Motor neuron (in vitro differentiated cells): ENCODE results near the gene POLR3E. TPM values are rescaled to one million over a fixed set of nuclear protein-coding genes. Genes with fewer than 3 reads are reported as not detected.

Source experiments
- ATAC-seq, 8 experiments: fragments of 200-7000 bp; cut with Tn5 transposase; replicated peaks in 6 of 8; 2 replicates each; pipeline ENCODE4 v1.8.0; 2021; ENCODE audit warnings: mild to moderate bottlenecking in 8 of 8, moderate library complexity in 8 of 8
- H3K27ac ChIP-seq, 2 donors: fragments of 250-450 bp; sonication (Bioruptor Pico); 2 replicates each; pipeline ENCODE4 v1.9.0; 2021; ENCODE audit warnings: antibody characterized with exemption in 2 of 2, mild to moderate bottlenecking in 2 of 2, moderate library complexity in 1 of 2
- H3K4me1 ChIP-seq, 2 donors: fragments of 250-450 bp; sonication (Bioruptor Pico); replicated peaks in 1 of 2; 2 replicates each; pipeline ENCODE4 v1.6.1; 2021; ENCODE audit warnings: antibody characterized with exemption in 2 of 2, mild to moderate bottlenecking in 2 of 2, moderate library complexity in 1 of 2
- H3K4me3 ChIP-seq, 5 donors: fragments of 250-450 bp; sonication (Bioruptor Pico); 2 replicates each; pipeline ENCODE4 v1.9.0; 2021; ENCODE audit warnings: antibody characterized with exemption in 5 of 5, mild to moderate bottlenecking in 5 of 5, moderate library complexity in 4 of 5
- WGBS, 10 experiments: fragments of 450-650 bp; shearing (Covaris generic); methylation state at CpG; one replicate each; pipeline ENCODE4 v1.0.0; 2022; 5-methylcytosine and 5-hydroxymethylcytosine counted together
- in situ Hi-C, 9 experiments: fragments of 400-800 bp; cut with MboI; loops; one replicate each; pipeline ENCODE4 v1.15.0; 2021; ENCODE audit warnings: low sequenced_read_pairs in 9 of 9, low pct_unique_long_range_greater_than_20kb in 2 of 9; ENCODE audit not compliant: unreplicated experiment in 9 of 9
- total RNA-seq, 8 experiments: library from RNA; unstranded; fragments of 300-600 nt; gene quantifications; 2 replicates each; pipeline versions ENCODE4 v1.2.3 to v1.2.4, GENCODE V29; 2022

The POLR3E gene
- total RNA-seq, 8 experiments from 2014 or later, result 20.0 to 65.8 (median 39.4) TPM

GRCh38 chr16:22352140-22352539 lies 54.9 kb downstream of the POLR3E start:
- WGBS, 10 experiments, result 73 to 100% (median 98%) methylated on average over 1 to 6 of the region's 6 CpGs; no CpG with 5 or more reads in 1 of the 10 experiments
- H3K4me3 ChIP-seq, result no peak overlapping the region
- no peak for ATAC-seq
- H3K4me1 ChIP-seq, result peaks cover 5 to 8% of the 10 kb centered on the region in 2 donors
- no peak overlapping the region for H3K27ac ChIP-seq
- in situ Hi-C loops, result no loop called here

- no peak overlapping the region for H3K4me3 ChIP-seq
- in situ Hi-C loops, result no loop called here
- H3K4me1 ChIP-seq, result peaks cover 5 to 8% of the 10 kb centered on the region in 2 donors
- ATAC-seq, result peak in 1 of 8 experiments; percentile 66
- 82 to 100% (median 88%) methylated on average over 1 to 5 of the region's 5 CpGs for WGBS, 10 experiments
- no peak overlapping the region for H3K27ac ChIP-seq
These were observed 55.5 kb downstream of the POLR3E start for GRCh38 chr16:22352723-22353122.

- peak; percentile 55 to 96 (median 76) for ATAC-seq
- no peak overlapping the region for H3K4me3 ChIP-seq
- in situ Hi-C loops, result no loop called here
- peaks cover 5 to 8% of the 10 kb centered on the region in 2 donors for H3K4me1 ChIP-seq
- WGBS, 10 experiments, result 33 to 78% (median 54%) methylated on average over 1 to 3 of the region's 3 CpGs; no CpG with 5 or more reads in 4 of the 10 experiments
- H3K27ac ChIP-seq, result peak overlapping the region; percentile 28 to 62
These were observed 56.1 kb downstream of the POLR3E start for GRCh38 chr16:22353191-22353919.

- 0 to 60% (median 47%) methylated on average over 1 to 5 of the region's 5 CpGs; no CpG with 5 or more reads in 2 of the 10 experiments for WGBS, 10 experiments
- in situ Hi-C loops, result no loop called here
These were observed 56.8 kb downstream of the POLR3E start for GRCh38 chr16:22353933-22354541.

DNA sequence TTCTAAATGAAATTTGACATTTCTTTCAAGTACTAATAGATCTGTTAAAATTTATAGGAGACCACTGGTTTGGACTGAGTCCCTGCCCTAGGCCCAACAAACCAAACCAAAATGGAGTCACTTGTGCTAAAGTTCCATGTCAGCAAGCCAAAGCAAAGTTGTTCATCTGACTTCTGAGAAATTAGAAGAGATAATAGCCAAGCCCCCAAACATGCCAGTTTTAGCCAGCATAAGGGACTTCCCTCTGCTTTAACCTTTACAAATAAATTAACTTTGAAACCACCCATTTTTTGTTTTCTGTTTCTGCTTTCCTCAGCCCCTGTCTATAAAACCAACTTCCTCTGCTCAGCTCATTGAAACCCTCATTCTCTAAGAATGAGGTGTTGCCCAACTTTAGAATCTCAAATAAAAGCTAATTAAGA lies 58.3 kb downstream of the POLR3E start:
- H3K4me1 ChIP-seq, result peaks cover 5 to 8% of the 10 kb centered on the region in 2 donors
- H3K27ac ChIP-seq, result no peak overlapping the region
- ATAC-seq, result no peak

More at GRCh38 chr16:22353933-22354541, 56.8 kb downstream of the POLR3E start:
- no peak overlapping the region for H3K27ac ChIP-seq
- ATAC-seq, result peak in 3 of 8 experiments; percentile 37 to 41 (median 38)
- peaks cover 5 to 8% of the 10 kb centered on the region in 2 donors for H3K4me1 ChIP-seq
- no peak overlapping the region for H3K4me3 ChIP-seq

GRCh38 chr16:22356930-22357634 lies 59.9 kb downstream of the POLR3E start:
- peaks cover 5 to 8% of the 10 kb centered on the region in 2 donors for H3K4me1 ChIP-seq

More for the DNA sequence above, 58.3 kb downstream of the POLR3E start:
- no peak overlapping the region for H3K4me3 ChIP-seq
- in situ Hi-C loops, result no loop called here

GRCh38 chr16:22357635-22357971 lies 60.4 kb downstream of the POLR3E start:
- Histone ChIP-seq H3K27ac (no peak overlapping the region), H3K4me3 (no peak overlapping the region), H3K4me1 (peaks cover 5 to 8% of the 10 kb centered on the region in 2 donors)
- in situ Hi-C loops, result no loop called here
- ATAC-seq, result no peak
- 40 to 100% (median 100%) methylated on average over 1 of the region's 1 CpG; no CpG with 5 or more reads in 3 of the 10 experiments for WGBS, 10 experiments

More at GRCh38 chr16:22356930-22357634, 59.9 kb downstream of the POLR3E start:
- WGBS, 10 experiments, result 87 to 100% (median 95%) methylated on average over 1 to 7 of the region's 7 CpGs
- Histone ChIP-seq H3K4me3 (no peak overlapping the region), H3K27ac (no peak overlapping the region)
- ATAC-seq, result no peak
- in situ Hi-C loops, result no loop called here

DNA sequence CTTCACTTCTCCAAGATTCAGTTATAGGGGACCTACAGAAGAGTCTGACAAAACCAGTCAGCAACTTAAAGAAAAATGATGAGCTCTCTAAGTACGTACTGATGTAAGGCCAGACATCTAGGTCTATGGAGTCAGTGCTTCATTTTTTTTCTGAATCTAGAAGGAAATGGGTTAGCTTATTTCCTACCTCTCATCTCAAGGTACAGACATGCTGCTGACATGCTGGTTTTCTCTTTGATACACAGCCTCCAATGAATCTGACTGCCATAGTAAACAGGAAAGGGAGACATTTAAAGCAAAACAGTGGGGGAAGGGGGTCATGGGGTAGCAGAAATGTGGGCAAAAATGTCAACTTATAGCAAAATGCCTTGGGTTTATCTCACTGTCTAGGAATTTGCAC lies 60.8 kb downstream of the POLR3E start:
- Histone ChIP-seq H3K27ac (no peak overlapping the region), H3K4me1 (peaks cover 5 to 8% of the 10 kb centered on the region in 2 donors), H3K4me3 (no peak overlapping the region)
- in situ Hi-C loops, result no loop called here
- no peak for ATAC-seq
- 71 to 100% (median 96%) methylated on average over 1 of the region's 1 CpG; no CpG with 5 or more reads in 4 of the 10 experiments for WGBS, 10 experiments

- no peak overlapping the region for H3K4me3 ChIP-seq
- H3K4me1 ChIP-seq, result no peaks in the 10 kb centered on the region
- H3K27ac ChIP-seq, result no peak overlapping the region
- no peak for ATAC-seq
- in situ Hi-C loops, result no loop called here
These were observed 62.5 kb downstream of the POLR3E start for GRCh38 chr16:22359679-22360078.

DNA sequence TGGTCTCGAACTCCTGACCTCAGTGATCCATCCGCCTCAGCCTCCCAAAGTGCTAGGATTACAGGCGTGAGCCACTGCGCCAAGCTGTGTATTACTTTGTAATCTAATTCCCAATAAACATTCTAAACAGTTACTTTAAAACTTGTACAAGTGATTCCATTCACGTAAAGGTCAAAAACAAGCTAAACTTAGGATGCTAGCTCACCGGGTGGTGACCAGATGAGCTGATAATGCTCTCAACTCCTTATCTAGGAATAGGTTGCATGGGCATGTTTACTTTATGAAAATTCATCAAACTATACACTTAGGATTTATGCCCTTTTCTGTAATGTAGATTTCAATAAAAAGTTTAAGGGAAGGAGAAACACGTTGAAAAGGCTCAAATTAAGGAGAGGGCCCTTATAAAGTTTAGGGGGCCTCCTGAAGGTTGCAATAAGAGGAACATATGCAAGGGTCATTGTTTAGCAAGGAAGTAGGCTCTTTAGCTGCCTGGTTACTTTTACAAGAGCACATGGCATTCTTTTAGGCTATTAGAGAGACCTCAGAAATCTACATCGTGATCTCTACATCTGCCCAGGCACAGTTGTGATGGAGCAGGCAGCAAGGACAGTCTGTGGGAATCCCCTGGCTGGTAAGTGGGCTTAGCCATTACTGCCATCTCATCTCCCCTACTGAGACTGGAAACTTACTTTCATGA lies 63.9 kb downstream of the POLR3E start:
- WGBS, 10 experiments, result 67 to 100% (median 93%) methylated on average over 2 to 8 of the region's 8 CpGs; no CpG with 5 or more reads in 1 of the 10 experiments
- in situ Hi-C loops, result no loop called here
- H3K4me3 ChIP-seq, result no peak overlapping the region
- no peaks in the 10 kb centered on the region for H3K4me1 ChIP-seq
- H3K27ac ChIP-seq, result no peak overlapping the region
- peak in 1 of 8 experiments; percentile 42 for ATAC-seq

- H3K4me1 ChIP-seq, result no peaks in the 10 kb centered on the region
- WGBS, 10 experiments, result 83 to 100% (median 100%) methylated on average over 1 to 2 of the region's 2 CpGs; no CpG with 5 or more reads in 4 of the 10 experiments
- in situ Hi-C loops, result no loop called here
- no peak overlapping the region for H3K27ac ChIP-seq
- no peak overlapping the region for H3K4me3 ChIP-seq
- ATAC-seq, result no peak
These were observed 67.0 kb downstream of the POLR3E start for GRCh38 chr16:22364241-22364640.

- no peak for ATAC-seq
- 86 to 100% (median 100%) methylated on average over 1 to 2 of the region's 2 CpGs; no CpG with 5 or more reads in 3 of the 10 experiments for WGBS, 10 experiments
These were observed 69.2 kb downstream of the POLR3E start for GRCh38 chr16:22366371-22366770.

GRCh38 chr16:22366889-22367288 lies 69.7 kb downstream of the POLR3E start:
- no peak for ATAC-seq
- H3K4me1 ChIP-seq, result no peaks in the 10 kb centered on the region
- no peak overlapping the region for H3K4me3 ChIP-seq
- no peak overlapping the region for H3K27ac ChIP-seq
- 80 to 100% (median 96%) methylated on average over 1 to 3 of the region's 3 CpGs; no CpG with 5 or more reads in 2 of the 10 experiments for WGBS, 10 experiments
- in situ Hi-C loops, result no loop called here

More at GRCh38 chr16:22366371-22366770, 69.2 kb downstream of the POLR3E start:
- in situ Hi-C loops, result no loop called here
- Histone ChIP-seq H3K27ac (no peak overlapping the region), H3K4me1 (no peaks in the 10 kb centered on the region), H3K4me3 (no peak overlapping the region)
